ENCODE measurements around the gene METTL26. TPM values are rescaled to one million over a fixed set of nuclear protein-coding genes. Genes with fewer than 3 reads are reported as not detected.

Gene METTL26
- total and polyA plus RNA-seq, 8 donors = 37.2 to 70.4 (median 54.5) TPM

DNA sequence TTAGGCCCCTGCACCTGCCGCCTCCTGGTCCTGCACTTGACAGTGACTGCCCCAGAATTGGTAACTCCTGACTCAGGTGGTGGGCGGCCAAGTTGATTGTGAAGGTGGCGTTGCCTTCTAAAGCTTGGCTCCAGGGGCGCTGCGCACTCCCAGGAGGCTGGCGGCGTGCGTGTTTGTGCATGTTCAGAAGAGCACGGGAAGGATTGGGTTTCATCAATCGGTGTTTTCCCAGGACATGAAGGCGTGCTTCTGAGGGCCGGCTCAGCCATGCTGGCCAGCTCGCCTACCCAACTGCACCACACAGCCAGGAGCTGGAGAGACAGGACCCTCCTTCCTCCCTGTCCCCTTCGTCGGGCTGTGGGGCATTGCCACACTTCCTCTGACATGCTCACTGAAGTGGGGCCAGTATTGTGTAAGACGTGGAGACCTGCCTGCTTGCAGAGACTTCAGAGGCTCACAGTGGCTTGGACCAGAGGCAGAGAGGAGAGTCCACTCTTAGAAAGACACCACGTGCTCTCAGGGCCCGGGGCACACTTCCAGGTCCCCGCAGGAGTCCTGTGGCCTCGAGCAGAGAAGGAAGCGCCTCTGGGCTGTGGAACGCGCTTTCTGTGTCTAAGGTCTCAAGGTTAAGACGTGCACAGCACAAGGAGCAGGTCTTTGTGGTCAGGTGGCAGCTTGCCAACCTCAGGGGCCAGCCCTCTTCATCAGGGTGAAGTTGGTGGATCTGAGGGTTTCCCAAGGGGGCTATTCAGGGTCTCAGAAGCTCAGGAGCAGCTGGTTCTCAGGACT lies 43.4 kb downstream of the METTL26 start:
- H3K4me3 ChIP-seq = peak overlapping the region in 1 of 2 donors; percentile 90
- no peaks in the 10 kb centered on the region for H3K27me3 ChIP-seq
- TF ChIP-seq, protein P1, sequence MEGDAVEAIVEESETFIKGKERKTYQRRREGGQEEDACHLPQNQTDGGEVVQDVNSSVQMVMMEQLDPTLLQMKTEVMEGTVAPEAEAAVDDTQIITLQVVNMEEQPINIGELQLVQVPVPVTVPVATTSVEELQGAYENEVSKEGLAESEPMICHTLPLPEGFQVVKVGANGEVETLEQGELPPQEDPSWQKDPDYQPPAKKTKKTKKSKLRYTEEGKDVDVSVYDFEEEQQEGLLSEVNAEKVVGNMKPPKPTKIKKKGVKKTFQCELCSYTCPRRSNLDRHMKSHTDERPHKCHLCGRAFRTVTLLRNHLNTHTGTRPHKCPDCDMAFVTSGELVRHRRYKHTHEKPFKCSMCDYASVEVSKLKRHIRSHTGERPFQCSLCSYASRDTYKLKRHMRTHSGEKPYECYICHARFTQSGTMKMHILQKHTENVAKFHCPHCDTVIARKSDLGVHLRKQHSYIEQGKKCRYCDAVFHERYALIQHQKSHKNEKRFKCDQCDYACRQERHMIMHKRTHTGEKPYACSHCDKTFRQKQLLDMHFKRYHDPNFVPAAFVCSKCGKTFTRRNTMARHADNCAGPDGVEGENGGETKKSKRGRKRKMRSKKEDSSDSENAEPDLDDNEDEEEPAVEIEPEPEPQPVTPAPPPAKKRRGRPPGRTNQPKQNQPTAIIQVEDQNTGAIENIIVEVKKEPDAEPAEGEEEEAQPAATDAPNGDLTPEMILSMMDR (IDR thresholded peaks at IDR 0.05) = no peak
- no peaks in the 10 kb centered on the region for H3K36me3 ChIP-seq
- peak overlapping the region; percentile 82 to 89 for H3K27ac ChIP-seq
- peaks cover 33 to 75% of the 10 kb centered on the region in 2 donors for H3K4me1 ChIP-seq
- intact Hi-C loops (cut with DNase I) = no loop called here
- no peaks in the 10 kb centered on the region for H3K9me3 ChIP-seq
- peak in 3 of 4 donors; percentile 44 to 87 (median 76) for DNase-seq
- peak; percentile 10 for ATAC-seq

- Histone ChIP-seq H3K36me3 (no peaks in the 10 kb centered on the region), H3K9me3 (no peaks in the 10 kb centered on the region), H3K27ac (peak overlapping the region; percentile 82 to 89), H3K4me1 (peaks cover 38 to 82% of the 10 kb centered on the region in 2 donors), H3K27me3 (no peaks in the 10 kb centered on the region), H3K4me3 (peak overlapping the region in 1 of 2 donors; percentile 90)
- intact Hi-C loops (cut with DNase I) = no loop called here
- TF ChIP-seq, protein P1 (IDR thresholded peaks at IDR 0.05) = no peak
- ATAC-seq (no peak), DNase-seq (no peak)
These were observed 44.1 kb downstream of the METTL26 start for GRCh38 chr16:591892-592517.

DNA sequence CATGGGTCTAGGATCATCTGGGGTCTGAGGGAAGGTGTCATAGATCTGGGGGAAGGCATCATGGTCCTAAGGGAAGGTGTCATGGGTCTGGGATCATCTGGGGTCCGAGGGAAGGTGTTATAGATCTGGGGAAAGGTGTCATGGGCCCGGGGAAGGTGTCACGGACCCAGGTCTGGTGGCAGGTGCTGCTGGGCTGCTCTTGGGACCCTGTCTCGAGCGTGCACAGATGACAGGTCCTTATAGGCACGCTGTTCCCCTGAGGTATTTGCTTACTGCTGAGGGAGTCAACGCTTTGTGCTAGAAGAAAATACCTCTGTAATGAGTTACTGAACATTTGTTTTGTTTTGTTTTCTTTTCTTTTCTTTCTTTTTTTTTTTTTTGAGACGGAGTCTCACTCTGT lies 44.9 kb downstream of the METTL26 start:
- Histone ChIP-seq H3K27ac (peak overlapping the region in 1 of 2 donors; percentile 28), H3K36me3 (no peaks in the 10 kb centered on the region), H3K4me3 (peak overlapping the region in 1 of 2 donors; percentile 90), H3K4me1 (peaks cover 42 to 77% of the 10 kb centered on the region in 2 donors), H3K9me3 (no peaks in the 10 kb centered on the region), H3K27me3 (no peaks in the 10 kb centered on the region)
- intact Hi-C loops (cut with DNase I) = no loop called here
- ATAC-seq (no peak), DNase-seq (no peak)
- TF ChIP-seq, protein P1 (IDR thresholded peaks at IDR 0.05) = no peak

- H3K4me1 ChIP-seq = peaks cover 42 to 72% of the 10 kb centered on the region in 2 donors
- intact Hi-C loops (cut with DNase I) = no loop called here
- DNase-seq = no peak
- peak overlapping the region in 1 of 2 donors; percentile 86 for H3K27ac ChIP-seq
- no peaks in the 10 kb centered on the region for H3K27me3 ChIP-seq
- peak overlapping the region; percentile 84 to 90 for H3K4me3 ChIP-seq
- H3K9me3 ChIP-seq = no peaks in the 10 kb centered on the region
- ATAC-seq = no peak
- H3K36me3 ChIP-seq = no peaks in the 10 kb centered on the region
- TF ChIP-seq, protein P1 (IDR thresholded peaks at IDR 0.05) = no peak
These were observed 45.3 kb downstream of the METTL26 start for GRCh38 chr16:590815-591200.

GRCh38 chr16:590188-590814 lies 45.8 kb downstream of the METTL26 start:
- TF ChIP-seq, protein P1 (IDR thresholded peaks at IDR 0.05) = peak in 1 of 2 donors; percentile 4
- intact Hi-C loops (cut with DNase I) = no loop called here
- no peaks in the 10 kb centered on the region for H3K27me3 ChIP-seq
- no peak for ATAC-seq
- H3K9me3 ChIP-seq = no peaks in the 10 kb centered on the region
- peak overlapping the region; percentile 84 to 90 for H3K4me3 ChIP-seq
- no peaks in the 10 kb centered on the region for H3K36me3 ChIP-seq
- H3K4me1 ChIP-seq = peaks cover 42 to 69% of the 10 kb centered on the region in 2 donors
- peak overlapping the region; percentile 73 to 86 for H3K27ac ChIP-seq
- DNase-seq = peak in 2 of 4 donors; percentile 33 to 90

Data from left lung (tissue), 10 donors.